Posterior cingulate gyrus (tissue), 11 donors: ENCODE measurements around the gene ECM2.

Source experiments
- DNase-seq, 10 donors: peaks; one replicate each; pipeline versions ENCODE4 v3.0.0 to v3.0.0-alpha.2; 2020 to 2021; ENCODE audit warnings: mixed read lengths in 3 of 10
- intact Hi-C: fragments of 100-400 bp; cut with DNase I; formaldehyde crosslinking; loops from one replicate; pipeline ENCODE4 v1.15.1; 2023

Gene ECM2

DNA sequence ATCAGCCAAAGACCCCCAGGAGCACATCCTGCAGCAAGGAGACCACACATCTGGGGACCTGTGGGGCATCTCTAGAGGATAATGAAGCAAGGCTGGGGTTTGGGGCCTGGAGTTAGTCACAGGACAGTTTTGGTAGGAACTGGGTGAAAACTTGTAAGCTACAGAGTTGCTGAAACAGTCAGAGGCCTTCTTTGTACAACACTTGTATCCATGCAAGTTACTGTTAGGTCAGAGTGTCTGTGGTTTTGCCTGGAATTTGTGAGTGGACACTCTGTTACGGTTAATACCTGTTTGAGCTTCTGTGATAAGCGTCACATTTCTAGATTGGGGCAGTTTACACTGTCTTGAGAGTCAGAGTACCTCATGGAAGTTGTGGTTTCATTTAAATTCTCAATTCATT lies 30.9 kb downstream of the ECM2 start:
- intact Hi-C loops: loop anchor here (10.0 kb wide), 1 partner anchor 110 kb away; no protein-coding TSS in a partner anchor
- no peak for DNase-seq

DNA sequence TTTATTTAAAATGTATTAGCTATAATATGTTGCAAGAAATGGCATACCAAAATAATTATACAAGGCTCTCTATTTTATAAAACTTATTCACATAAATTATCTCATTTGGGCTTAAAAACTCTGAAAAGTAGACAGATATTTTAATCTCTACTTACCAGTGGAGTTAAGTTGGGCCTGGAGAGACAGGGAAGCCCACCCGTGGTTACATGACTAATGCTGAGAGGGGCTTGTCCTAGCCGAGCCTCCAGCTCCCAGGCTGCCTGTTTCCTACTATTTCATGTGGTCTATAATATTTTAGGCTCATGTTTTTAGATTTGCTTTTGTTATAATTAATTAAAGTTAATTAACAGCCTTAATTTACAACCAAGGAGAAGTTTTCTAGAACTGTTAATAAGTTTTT lies 32.6 kb downstream of the ECM2 start:
- intact Hi-C loops: loop anchor here (10.0 kb wide), 1 partner anchor 112 kb away; no protein-coding TSS in a partner anchor
- DNase-seq: no peak

DNA sequence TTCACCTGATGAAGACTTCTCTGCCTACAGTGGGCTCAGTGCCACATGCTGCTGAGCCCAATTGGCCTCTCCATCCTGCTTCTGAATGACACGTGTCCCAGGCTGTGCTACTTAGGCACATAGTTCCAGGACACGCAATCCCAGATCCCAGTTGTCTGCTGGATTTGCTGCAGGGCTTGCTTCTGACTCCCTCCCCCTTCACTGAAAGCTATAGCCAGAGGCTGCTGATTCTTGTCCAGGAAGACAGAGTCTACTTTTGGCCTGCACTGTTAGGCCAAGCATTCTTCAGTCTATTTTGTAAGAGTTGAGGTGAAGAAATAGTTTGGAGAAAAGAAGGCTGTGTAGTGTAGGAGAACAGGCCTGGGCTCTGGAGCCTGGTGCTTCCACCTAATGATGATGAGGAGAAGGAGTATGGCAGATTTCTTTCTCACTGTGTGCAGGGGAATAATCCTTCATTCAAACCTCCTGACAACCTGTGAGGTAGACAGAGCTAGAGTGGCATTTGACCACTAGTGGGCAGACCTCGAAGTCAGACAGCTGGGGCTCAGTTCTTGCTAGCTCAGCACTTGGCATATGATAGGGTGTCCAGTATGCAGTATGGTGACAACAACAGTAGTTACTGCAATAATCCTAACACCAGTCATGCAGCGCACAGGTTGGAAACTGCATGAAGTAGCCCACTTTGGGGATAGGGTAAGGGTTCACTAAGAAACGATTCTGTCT lies 34.0 kb downstream of the ECM2 start:
- DNase-seq: peak in 1 of 10 donors; percentile 14
- intact Hi-C loops: loop anchor here (10.0 kb wide), 1 partner anchor 113 kb away; no protein-coding TSS in a partner anchor

DNA sequence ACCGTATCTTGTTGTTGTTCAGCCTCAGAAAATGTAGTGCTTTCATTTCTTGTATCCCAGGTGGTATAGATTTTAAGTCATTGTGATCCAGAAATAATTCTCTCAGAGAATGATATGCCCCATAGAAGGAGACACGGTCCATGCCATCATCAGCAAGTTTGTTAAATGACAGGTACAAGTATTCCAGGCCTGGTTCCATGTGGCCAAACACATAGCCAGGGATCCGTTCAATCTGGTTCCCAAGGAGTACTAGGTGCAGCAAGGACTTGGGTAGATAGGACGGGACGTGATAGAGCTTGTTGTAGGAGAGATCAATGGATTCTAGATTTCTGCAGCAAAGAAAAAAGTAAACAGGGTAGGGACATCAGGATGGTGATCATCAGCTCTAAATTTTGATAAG lies 35.1 kb downstream of the ECM2 start:
- intact Hi-C loops: loop anchor here (10.0 kb wide), 1 partner anchor 114 kb away; no protein-coding TSS in a partner anchor

DNA sequence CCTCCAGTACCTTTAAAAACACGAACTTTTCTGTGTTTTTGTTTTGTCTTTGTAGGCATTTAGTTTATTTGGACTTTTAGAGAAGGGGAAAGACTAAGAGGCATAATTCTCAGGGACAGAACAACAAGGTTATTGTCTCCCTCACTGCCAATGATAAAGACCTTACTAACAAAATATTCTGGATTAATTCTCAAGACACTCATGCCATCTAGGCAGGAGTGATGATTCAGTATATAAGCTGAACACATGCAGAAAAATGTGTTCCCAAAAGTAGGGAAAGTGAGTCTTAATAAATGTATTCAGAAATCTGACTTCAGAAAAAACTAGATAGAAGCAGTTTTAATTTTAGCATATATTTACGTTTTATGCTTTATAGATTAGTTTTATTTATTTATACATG lies 36.1 kb downstream of the ECM2 start:
- intact Hi-C loops: loop anchor here (10.0 kb wide), 1 partner anchor 115 kb away; no protein-coding TSS in a partner anchor

More for the DNA sequence above, 35.1 kb downstream of the ECM2 start:
- DNase-seq: no peak

DNA sequence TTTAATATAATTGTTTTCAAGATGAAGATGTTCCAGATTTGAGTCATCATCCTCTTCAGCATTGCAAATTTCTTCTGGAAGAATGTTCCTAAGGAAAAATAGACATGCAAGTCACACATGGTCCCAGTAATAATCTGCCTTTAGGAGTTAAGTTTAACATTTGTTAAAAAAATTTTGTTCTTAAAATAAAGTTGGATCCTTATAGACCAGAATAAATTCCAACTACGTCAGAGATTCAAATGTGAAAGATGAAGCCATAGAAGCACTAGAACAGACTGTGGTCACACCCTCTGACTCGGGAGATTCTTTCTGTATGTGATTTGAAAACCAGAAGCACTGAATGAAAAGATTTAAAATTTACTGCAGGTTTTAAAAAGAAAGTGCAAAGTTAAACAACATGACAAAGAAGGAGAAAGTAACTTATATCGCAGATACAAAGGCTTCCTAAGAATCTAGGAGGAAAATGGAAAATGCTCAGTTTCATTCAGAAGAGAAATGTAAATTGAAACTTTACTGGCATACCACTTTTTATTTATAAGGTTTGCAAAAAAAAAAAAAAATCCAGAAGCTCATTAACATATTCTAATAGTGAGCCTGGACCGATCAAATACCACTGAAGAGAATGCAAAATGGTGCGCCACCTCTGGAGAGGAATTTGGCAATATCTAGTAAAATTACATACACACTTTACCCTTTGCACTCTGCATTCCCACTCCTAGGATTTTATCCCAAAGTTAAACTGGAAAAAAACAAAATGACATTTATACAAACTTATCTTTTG lies 39.2 kb downstream of the ECM2 start:
- DNase-seq: no peak
- intact Hi-C loops: no loop called here

More for the DNA sequence above, 36.1 kb downstream of the ECM2 start:
- no peak for DNase-seq

DNA sequence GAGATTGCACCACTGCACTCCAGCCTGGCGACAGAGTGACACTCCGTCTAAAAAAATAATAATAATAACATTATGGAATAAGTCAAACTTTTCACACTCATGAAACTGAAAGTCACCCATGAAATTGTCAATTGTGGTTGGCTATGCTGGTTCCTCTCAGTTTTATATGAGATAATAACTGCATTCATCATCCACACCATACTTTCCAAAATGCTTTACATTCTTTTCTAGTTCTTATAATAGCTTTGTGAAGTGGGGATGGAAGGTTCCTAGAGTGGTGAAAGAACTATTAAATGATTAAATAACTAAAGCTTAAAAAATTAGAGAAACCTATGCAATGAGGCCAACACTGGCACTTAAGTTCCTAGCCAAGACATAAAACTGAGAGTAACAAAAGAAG lies 40.9 kb downstream of the ECM2 start:
- intact Hi-C loops: no loop called here
- DNase-seq: no peak

DNA sequence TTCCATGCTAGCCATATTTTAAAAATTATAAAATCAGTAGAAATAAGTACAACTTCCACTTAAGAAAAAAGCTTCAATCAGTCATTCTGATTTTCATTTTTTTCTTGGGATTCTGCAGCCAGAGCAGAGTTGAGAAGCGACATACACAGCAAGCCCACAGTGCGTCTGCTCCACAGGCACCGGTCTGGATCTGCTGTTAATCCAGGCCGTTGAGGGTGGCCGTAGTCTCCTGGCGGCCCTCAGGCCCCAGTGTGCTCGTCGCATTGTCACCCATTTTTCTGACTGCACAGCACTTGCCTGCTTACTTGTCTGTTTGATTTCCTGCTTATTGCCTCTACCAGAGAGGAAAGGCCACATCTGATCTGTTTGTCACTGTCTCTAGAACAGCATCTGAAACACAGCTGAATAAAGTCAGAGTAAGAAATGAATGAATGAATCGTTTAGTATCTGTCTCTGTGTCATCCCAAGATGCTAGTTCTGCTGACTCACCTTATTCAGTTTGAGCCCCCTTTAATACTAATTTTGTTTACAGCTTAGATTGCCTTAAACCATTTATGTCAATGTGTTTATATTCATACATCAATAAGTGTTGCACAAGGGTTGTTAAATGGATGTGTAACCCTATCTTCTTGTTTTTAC lies 41.9 kb downstream of the ECM2 start:
- intact Hi-C loops: no loop called here
- DNase-seq: peak in 1 of 10 donors; percentile 59

DNA sequence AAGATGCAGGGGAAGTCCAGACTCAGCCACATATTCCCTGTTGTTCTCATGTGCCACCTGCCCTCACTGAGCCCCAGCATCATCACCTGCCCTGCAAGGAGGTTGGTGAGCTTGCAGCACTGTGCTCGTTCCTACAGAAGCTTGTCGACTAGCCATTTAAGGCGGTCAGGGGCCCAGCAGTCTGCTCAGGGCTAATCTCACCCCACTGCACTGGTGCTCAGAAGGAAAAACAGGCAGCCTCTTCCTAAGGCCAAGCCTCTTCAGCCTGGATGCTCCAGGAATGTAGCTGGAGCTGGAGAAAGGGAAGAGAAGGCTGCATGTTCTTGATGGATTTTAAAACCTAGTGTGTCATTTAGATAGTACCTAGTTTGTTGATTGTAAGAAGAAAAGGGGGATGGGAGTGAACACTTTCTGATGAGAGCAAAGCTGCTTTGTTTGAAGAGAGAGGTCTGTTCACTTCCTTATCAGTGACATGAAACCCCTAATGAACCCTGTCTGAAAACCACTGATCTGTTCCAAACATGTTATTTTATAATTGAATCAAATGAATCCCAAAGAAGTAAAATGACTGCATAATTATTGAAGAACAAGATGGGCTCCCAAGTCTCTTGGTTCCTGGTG lies 42.9 kb downstream of the ECM2 start:
- DNase-seq: no peak
- intact Hi-C loops: no loop called here

DNA sequence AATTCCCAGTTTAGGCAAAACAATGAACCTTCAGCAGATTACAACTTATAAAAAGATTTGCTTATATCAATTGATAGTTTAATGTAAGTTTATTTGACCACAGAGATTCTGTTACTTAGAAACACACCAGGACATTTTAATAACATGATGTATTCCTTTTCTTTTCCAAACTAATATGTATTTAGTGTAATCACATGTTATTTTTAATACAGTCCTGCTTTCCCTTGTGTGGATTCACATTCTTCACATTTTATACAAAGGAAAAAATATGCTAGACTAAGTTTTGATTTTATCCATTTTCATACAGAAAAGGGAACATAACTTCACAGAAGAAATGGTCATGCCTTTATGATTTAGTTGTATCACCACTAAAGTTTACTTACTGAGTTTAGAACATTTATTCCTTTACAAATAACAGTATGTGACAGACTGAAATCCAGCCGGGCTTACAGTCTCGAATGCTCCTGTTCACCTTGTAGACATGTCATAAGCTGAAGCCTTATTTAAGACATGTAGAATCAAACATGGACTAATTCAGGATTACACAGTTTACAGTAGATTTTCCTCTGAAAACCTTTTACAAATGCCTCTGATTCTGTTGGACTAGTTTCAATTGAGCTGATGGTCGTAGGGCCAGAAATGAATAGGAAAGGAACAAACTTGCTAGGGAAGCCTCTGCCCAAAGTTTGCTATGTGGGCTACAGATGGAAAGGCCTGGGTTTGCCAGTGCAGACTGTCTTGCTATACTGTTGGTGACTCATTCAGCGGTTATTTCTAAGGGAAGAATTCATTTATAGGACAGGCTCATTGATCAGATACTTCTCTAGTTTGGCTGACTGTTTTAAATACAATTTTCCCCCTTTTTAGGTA lies 46.9 kb downstream of the ECM2 start:
- intact Hi-C loops: no loop called here

DNA sequence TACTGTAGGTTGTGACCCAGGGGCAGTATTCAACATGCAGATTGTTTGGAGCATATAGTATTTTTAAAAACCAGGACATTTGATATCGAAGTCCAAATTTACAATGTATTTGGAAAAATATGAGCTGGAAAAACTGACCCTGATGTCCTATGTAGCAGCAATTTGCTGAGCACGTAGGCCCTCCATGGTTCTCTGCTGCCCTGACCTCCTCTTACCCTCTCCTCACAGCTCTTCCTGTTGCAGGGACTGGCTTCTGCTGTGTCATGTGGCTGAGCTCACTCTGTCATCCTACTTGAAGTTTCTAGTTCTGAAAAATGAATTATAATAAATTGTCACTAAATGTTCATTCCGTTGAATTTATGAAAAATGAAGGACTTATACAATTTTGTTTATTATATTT lies 49.4 kb downstream of the ECM2 start:
- intact Hi-C loops: no loop called here

More for the DNA sequence above, 46.9 kb downstream of the ECM2 start:
- peak in 1 of 10 donors; percentile 17 for DNase-seq

DNA sequence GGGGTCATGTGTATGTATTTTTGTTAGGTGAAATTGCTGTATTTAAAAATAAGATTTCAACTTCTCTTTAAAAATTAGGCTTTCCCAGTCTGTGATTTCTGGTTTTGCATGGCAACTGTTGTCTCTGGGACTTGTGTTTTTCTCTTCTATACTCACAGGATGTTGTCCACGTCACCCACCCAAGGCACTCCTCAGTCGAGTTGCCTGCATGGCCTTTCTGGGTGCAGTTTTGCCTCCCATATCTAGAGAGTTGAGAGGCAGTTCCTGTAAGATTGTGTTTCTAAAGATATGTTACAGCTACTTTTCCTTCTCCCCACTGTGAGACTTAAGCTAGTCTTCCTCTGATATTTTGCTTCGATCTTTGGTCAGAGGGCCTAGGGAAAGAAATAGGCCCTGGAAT lies 51.2 kb downstream of the ECM2 start:
- intact Hi-C loops: no loop called here
- no peak for DNase-seq

More for the DNA sequence above, 49.4 kb downstream of the ECM2 start:
- DNase-seq: no peak

DNA sequence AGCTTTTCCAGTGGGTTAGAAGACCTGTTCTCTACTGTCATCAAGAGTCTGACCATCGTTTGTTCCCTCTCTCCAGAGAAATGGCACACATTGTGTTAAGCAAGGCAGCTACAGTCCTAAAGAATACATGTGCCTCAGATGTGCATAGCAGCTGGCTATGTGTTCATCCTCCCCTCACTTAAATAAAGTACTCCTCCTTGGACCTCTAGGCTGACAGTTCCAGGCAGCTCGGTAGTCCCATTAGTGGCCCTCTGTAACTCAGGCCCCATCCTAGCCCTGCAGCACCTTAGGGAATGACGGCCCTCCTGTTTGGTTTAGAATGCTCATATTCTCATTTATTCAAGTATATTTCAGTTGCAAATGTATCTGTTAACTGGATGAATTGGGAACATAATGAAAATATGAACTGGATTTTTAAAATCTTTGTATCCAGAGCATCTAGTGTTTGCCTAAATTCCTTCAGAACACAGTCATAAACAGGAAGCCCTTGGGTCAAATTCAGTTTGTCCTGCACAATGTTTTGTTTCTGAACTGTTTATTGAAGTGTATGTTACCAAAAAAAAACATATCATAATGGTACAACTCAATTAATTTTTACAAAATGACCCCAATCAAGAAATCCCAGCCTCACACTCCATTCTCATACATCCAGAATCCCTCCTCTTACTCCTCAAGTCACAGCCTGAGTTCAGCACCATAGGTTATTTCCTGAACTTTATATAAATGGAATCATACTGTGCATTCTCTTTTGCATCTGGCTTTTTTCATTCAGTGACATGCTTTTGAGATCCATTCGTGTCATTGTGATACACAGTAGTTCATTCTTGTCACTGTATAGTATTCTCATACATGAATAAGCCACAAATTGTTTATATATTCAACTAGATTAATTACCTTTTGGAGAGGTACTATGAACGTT lies 51.9 kb downstream of the ECM2 start:
- intact Hi-C loops: no loop called here
- DNase-seq: no peak

DNA sequence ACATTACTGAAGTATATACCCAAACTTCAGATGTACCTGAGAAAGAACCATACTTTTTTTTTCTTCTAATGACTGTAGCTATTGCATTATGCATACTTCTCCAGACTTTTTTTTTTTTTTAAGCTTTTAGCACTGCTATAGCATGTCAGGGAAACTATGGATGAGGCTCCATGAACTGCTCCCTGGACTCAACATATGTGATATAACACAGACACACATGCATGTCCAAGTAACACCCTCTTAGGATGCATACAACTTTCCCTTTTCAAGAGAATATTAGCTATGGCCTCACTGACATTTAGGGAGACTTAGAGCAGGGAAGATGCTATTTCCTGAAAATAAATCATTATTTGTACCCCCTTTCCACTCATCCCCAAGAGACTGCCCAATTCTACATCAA lies 53.0 kb downstream of the ECM2 start:
- DNase-seq: no peak
- intact Hi-C loops: no loop called here

DNA sequence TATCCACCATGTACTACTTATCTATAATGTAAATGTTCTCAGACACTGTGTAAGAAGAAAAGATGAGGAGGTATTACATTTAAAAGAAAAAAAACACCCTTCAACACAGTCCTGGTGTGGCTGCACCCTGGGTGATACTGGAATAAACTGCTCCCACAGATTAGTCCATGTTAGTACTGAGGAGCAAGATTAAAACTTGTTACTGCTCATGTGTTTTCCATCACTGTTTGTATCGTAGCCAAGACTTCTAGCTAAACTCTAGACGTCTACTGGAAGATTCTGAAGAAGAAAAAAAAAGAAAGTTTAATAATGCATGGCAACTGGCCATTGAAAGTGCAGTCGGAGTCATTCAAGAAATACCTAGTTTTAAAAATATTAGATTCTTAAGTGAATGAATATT lies 53.5 kb downstream of the ECM2 start, which contains the start of gene ASPN:
ASPN (minus strand) TSS at position 178 of the 400 bp plus-strand sequence.
- DNase-seq: no peak
- intact Hi-C loops: no loop called here

DNA sequence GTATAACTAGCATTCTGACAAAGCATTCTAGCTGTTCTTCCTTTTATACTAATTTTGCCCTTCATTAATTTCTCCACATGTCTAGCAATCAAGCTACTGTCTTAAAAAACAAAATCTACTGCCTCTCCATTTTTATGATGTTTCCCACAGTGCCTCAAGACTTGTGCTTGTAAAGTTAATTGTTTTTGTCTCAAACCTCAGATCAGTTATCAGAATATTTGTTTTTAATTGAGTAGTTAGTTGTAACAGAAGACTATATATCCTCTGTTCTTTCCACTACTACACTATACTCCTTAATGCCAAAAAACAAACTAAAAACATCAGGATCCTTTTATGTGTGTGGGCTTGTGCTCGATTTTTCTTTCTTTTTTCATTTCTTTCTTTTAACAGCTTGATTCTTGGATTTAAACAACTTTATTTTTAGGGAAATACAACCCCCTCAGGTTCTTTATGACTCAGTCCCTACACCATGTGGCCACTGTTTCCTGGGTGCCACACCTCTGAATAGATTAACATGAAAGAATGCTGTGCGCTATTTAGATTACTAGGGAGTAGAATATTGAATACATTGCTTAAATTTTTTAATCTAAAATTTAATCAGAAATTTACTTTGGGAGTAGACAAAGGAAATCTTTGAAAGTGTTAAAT lies 54.7 kb downstream of the ECM2 start:
- peak in 1 of 10 donors; percentile 17 for DNase-seq

DNA sequence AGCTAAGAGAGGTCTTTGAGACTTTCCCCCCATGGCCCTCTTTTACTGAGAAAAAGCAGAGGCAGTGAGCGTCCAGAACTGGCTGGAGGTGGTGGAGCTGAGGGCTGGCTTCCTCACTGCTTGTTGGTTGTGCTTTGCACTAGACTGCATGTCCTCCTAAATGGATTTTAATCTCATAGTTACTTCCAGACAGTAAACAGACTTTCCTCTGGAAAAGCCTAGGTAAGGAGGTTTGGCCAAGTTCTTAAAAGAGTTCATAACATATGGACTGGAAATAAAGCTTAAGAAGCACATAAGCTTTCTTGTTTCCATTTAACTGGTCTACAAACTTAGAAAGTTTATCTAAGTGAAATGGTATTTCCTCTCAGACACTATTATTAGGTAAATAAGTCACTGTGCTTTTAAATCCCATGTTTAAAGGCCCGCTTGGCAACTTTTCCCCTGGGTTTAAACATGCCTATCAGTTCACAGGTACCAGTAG lies 55.5 kb downstream of the ECM2 start:
- peak in 1 of 10 donors; percentile 24 for DNase-seq

More for the DNA sequence above, 54.7 kb downstream of the ECM2 start:
- intact Hi-C loops: no loop called here

DNA sequence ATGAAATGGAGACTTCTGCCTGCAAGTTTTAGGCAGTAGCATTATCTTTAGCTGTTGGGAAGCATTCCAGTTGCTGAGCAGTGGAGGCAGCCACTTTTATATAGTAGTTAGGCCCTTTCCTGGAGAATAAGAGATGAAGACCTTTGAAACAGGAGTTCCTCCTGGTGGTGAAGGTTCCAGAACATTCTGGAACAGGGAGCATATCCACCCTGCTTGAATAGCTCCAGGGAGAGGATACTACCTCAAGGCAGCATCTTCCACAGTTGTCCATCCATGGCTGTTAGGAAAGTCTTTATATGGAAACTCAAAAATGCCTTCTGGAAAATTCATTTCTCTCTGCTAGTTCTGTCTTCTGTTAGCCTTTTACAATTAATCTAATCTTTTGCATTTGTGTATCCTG lies 56.4 kb downstream of the ECM2 start:
- no peak for DNase-seq
- intact Hi-C loops: no loop called here

More for the DNA sequence above, 55.5 kb downstream of the ECM2 start:
- intact Hi-C loops: no loop called here
